Measurements from ENCODE around the gene PHF1.
A peak's percentile ranks its signal among the peaks of the same experiment; 100 is the strongest.

PHF1 gene

GRCh38 chr6:33453393-33454008, 42.7 kb downstream of the PHF1 start:
- DNase-seq (ENCODE audit: low read depth in 2 of 2, low spot score in 1 of 2): no peak

- DNase-seq (ENCODE audit: low read depth in 2 of 2, low spot score in 1 of 2): peak; percentile 77 to 87
Measured at GRCh38 chr6:33454009-33454946, 43.5 kb downstream of the PHF1 start, which contains the start of gene ZBTB9. Gene ZBTB9 (plus strand): TSS chr6:33454576. CDS start chr6:33455101, 525 bp downstream.

GRCh38 chr6:33455051-33455450, 44.2 kb downstream of the PHF1 start:
- no peak for DNase-seq (ENCODE audit: low read depth in 2 of 2, low spot score in 1 of 2)

GRCh38 chr6:33456156-33456555, 45.3 kb downstream of the PHF1 start:
- no peak for DNase-seq (ENCODE audit: low read depth in 2 of 2, low spot score in 1 of 2)

- DNase-seq (ENCODE audit: low read depth in 2 of 2, low spot score in 1 of 2): no peak
Measured at GRCh38 chr6:33458676-33459075, 47.9 kb downstream of the PHF1 start.

GRCh38 chr6:33459226-33459625, 48.4 kb downstream of the PHF1 start:
- DNase-seq (ENCODE audit: low read depth in 2 of 2, low spot score in 1 of 2): no peak
